ENCODE results near the gene UGT1A6.

GRCh38 chr2:233676046-233676445, 16.6 kb upstream of the UGT1A6 start:
- TF ChIP-seq CTCF (IDR thresholded peaks at IDR 0.05; ENCODE audit: low read depth, low read length) = no peak
- no peak for TF ChIP-seq EZH2phosphoT487 (IDR thresholded peaks at IDR 0.05; ENCODE audit: low read depth)
